GM18499 (cell line): ENCODE results near the gene OR4A15.

ENCODE experiments used
- ATAC-seq: cut with Tn5 transposase; IDR thresholded peaks from one replicate; pipeline ENCODE4 v1.9.1; 2021; ENCODE audit warnings: moderate number of reproducible peaks; ENCODE audit not compliant: insufficient read depth, unreplicated experiment

OR4A15 gene

GRCh38 chr11:55367674-55368073, at the start of gene OR4A15:
Gene OR4A15, plus strand, starts transcription at chr11:55367974. Its CDS starts 0 bp downstream, at chr11:55367974.
- ATAC-seq: no peak

- no peak for ATAC-seq
These were observed 43.3 kb upstream of the OR4A15 start for GRCh38 chr11:55324500-55324899.

GRCh38 chr11:55342901-55343300, 24.9 kb upstream of the OR4A15 start, which contains the start of gene OR4A16:
Gene OR4A16, plus strand, starts transcription at chr11:55343201. Its CDS starts 0 bp downstream, at chr11:55343201.
- no peak for ATAC-seq

GRCh38 chr11:55345306-55345705, 22.5 kb upstream of the OR4A15 start:
- no peak for ATAC-seq

- ATAC-seq: no peak
These were observed 18.7 kb upstream of the OR4A15 start for GRCh38 chr11:55349032-55349431.

GRCh38 chr11:55357560-55358184, 10.1 kb upstream of the OR4A15 start:
- no peak for ATAC-seq

- no peak for ATAC-seq
These were observed 33.2 kb downstream of the OR4A15 start for GRCh38 chr11:55401011-55401410.
